HG03097 (cell line): ENCODE results near the gene AKT3.

Experiments
- ATAC-seq: cut with Tn5 transposase; IDR thresholded peaks from one replicate; pipeline ENCODE4 v1.9.1; 2021; ENCODE audit not compliant: unreplicated experiment, low FRiP score

AKT3 gene

GRCh38 chr1:243735457-243735856, 114.6 kb downstream of the AKT3 start:
- no peak for ATAC-seq

GRCh38 chr1:243734308-243734695, 115.7 kb downstream of the AKT3 start:
- no peak for ATAC-seq

GRCh38 chr1:243733670-243734307, 116.3 kb downstream of the AKT3 start:
- ATAC-seq = no peak

GRCh38 chr1:243732637-243733036, 117.4 kb downstream of the AKT3 start:
- no peak for ATAC-seq

- ATAC-seq = no peak
Measured at GRCh38 chr1:243731974-243732625, 117.9 kb downstream of the AKT3 start.

- no peak for ATAC-seq
Measured at GRCh38 chr1:243731301-243731891, 118.6 kb downstream of the AKT3 start.

GRCh38 chr1:243730487-243731150, 119.4 kb downstream of the AKT3 start:
- no peak for ATAC-seq

- no peak for ATAC-seq
Measured at GRCh38 chr1:243729956-243730355, 120.1 kb downstream of the AKT3 start.

GRCh38 chr1:243727503-243728203, 122.4 kb downstream of the AKT3 start:
- peak; percentile 80 for ATAC-seq

GRCh38 chr1:243726806-243727502, 123.1 kb downstream of the AKT3 start:
- no peak for ATAC-seq

- no peak for ATAC-seq
Measured at GRCh38 chr1:243725846-243726245, 124.2 kb downstream of the AKT3 start.

GRCh38 chr1:243725075-243725474, 125.0 kb downstream of the AKT3 start:
- no peak for ATAC-seq

- no peak for ATAC-seq
Measured at GRCh38 chr1:243723458-243724043, 126.5 kb downstream of the AKT3 start.

GRCh38 chr1:243723050-243723449, 127.0 kb downstream of the AKT3 start:
- ATAC-seq = no peak

- ATAC-seq = no peak
Measured at GRCh38 chr1:243719476-243719875, 130.6 kb downstream of the AKT3 start.

GRCh38 chr1:243718893-243719292, 131.2 kb downstream of the AKT3 start:
- no peak for ATAC-seq

- ATAC-seq = no peak
Measured at GRCh38 chr1:243718022-243718421, 132.0 kb downstream of the AKT3 start.

GRCh38 chr1:243716906-243717305, 133.1 kb downstream of the AKT3 start:
- ATAC-seq = no peak

- ATAC-seq = no peak
Measured at GRCh38 chr1:243715285-243715684, 134.8 kb downstream of the AKT3 start.
